GM15510 (cell line): ENCODE measurements around the gene ALOX12B.

ENCODE experiments used
- POLR2A ChIP-seq: IDR thresholded peaks from 3 replicates; pipeline ENCODE4 v1.6.1; 2011; ENCODE audit warnings: borderline replicate concordance; ENCODE audit not compliant: insufficient read length; ENCODE audit errors: extremely low read depth

Gene ALOX12B

GRCh38 chr17:8121407-8121680, 33.8 kb upstream of the ALOX12B start:
- no peak for TF ChIP-seq POLR2A

DNA sequence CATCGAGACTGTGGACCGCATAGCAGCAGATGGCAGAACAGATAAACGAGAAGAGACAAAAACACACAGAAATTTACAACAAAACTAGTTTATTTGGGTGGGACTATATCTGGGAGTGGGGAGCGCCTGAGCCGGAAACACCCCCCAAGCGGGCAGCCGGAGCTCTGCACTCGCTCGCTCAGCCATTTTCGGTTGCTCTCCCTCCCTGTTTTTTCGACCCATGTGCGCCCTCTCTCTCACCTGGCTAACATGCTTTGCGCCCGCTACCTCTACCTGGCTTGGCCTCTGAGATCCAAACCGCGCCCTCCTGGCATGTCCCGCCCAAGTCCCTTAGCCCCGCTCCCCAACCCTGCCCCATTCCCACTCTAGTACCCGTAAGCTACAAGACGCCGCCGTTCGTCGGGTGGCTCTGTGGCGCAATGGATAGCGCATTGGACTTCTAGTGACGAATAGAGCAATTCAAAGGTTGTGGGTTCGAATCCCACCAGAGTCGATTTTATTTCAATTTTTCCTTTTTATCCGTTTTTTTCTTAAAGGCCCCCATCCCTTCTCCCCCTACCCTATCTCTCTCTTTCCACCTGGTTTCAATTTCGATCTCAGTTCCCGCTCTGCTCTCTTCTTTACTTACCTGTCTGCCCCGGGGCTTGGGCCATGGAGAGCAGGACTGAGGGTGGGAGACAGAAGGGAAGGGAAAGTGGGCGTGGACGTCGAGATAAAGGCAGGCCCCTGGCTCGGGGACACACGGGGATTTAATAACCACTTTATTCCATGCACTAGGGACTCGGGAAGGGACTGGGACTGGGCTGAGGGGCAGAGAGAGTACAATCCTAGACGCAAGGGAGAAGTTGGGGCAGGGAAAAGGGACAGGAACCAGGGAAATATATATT, 33.2 kb upstream of the ALOX12B start:
- TF ChIP-seq POLR2A: no peak

- no peak for TF ChIP-seq POLR2A
These were observed 32.3 kb upstream of the ALOX12B start for GRCh38 chr17:8119581-8120519.

DNA sequence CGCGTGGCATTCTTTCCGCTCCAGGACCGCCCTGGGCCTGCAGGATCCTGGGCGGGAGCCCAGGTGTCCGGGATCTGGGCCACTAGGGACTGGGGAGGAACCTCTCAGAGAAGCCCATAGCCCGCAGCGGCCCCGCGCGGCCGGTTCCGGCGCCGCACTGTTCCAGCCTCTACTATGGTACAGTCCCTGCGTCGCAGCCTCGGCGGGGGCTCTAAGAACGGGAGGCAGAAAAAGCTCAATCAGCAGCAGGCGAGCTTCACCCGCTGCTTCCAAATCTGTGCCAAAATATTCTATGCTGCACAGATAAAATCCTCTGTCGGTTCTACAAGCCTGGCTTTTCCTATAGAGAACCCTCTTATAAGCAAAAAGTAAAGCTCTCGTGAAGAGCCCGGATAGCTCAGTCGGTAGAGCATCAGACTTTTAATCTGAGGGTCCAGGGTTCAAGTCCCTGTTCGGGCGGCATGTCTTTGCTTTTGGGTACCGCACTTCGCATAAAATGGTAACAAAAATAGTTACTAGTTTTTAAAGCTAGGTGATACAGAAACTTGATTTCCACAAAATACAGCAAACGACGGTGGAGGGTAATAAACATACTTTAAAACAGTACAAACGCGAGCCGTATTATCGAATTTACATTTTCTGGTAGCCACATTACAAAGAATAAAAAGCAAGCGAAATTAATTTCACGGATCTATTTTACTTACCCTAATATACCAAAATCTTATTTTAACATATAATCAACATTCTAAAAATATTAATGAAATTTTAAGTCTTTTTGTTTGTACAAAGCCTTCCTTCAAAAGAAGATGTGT, 31.5 kb upstream of the ALOX12B start:
- TF ChIP-seq POLR2A: no peak

- TF ChIP-seq POLR2A: no peak
These were observed 30.7 kb upstream of the ALOX12B start, which contains the start of gene ALOXE3 for GRCh38 chr17:8117980-8118768. TSS of gene ALOXE3 (minus strand) at chr17:8118514. CDS start at chr17:8117990, 524 bp downstream.

- no peak for TF ChIP-seq POLR2A
These were observed 30.0 kb upstream of the ALOX12B start for GRCh38 chr17:8117367-8117979.

DNA sequence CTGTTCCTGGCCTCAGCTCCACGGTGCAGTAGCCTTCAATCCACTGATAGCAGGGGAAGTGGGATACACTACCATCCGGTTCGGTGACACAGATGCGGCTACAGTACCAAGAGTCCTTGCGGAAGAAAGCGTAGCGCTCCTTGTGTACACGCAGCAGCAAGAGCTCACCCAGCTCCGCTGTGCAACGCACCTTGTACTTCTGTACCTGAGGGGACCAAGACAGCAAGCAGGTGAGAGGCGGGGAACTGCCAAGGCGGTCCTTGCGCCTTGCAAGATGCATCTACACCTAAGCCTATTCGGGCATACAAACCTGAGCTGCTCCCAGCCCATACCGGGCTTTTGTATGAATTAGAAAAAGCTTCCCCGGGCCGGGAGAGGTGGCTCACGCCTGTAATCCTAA, 29.3 kb upstream of the ALOX12B start:
- no peak for TF ChIP-seq POLR2A

DNA sequence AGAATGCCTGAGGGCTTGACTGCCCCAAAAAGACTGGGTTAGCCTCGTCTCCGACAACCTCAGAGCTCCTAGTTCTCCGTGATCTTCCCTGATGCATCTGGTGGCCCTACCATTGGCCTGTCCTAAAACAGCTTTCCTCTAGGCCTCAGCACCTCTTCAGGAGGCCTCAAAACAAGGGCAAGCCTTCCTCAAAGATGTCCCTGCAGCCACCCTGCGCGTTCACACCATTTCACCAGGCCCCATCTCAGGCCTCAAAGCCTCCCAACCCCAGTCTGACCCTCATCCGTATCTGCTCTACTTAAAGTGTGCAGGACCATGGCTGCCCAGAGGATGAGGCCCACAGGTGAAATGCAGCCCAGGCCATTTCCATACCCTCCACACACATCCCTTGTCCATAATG, 23.4 kb upstream of the ALOX12B start:
- no peak for TF ChIP-seq POLR2A

DNA sequence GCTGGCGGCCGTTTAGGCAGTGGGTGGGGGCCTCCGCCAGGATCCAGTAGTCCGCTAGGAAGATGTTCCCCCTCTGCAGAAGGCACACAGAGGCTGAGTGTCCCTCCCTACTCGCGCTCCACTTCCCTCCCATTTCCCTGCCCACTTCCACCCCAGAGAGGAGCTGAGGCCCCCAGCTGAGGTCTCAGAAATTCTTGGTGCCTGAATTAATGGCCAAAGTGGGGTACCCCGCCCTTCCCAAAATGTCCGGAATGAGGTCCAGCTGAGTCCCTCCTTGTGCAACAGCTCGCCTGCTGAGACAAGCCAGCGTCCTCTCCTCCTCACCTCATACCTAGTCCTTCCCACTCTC, 22.9 kb upstream of the ALOX12B start:
- no peak for TF ChIP-seq POLR2A

DNA sequence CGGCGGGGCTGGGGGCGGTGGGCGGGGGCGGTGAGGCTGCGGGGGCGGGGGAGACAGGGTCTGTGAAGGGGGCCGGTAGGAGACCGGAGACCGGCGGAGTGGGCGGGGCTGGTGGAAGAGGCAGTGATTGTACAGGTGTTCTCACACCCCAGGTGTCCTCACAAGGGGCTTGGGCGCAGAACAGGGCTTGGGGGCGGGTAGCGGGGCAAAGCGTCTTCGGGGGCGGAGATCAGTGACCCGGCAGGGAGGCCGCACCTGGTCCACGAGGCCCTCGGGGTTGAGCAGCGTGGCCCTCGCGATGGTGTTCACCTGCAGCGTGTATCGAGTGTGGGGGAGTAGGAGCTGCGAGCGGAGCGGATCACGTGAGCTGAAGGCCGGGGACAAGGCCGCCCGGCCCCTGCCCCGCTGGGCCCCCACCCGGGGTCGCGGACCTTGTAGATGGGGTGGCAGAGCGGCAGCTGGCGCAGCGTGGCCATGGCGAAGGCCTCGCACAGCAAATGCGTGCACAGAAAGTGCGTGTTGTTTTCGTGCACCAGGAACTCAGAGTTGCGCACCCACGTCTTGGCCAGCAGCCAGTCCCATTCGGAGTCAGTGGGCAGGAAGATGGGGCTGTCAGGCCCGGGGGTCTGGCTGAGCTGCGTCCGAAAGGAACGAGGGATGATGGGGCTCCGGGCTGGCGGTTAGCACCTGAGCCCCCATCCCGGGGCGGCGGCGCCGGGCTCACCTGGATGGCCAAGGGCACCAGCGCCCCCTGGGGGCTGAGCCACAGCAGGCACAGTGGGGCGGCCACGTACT, 22.3 kb upstream of the ALOX12B start:
- no peak for TF ChIP-seq POLR2A

- TF ChIP-seq POLR2A: no peak
These were observed 21.6 kb upstream of the ALOX12B start for GRCh38 chr17:8108972-8109660.

DNA sequence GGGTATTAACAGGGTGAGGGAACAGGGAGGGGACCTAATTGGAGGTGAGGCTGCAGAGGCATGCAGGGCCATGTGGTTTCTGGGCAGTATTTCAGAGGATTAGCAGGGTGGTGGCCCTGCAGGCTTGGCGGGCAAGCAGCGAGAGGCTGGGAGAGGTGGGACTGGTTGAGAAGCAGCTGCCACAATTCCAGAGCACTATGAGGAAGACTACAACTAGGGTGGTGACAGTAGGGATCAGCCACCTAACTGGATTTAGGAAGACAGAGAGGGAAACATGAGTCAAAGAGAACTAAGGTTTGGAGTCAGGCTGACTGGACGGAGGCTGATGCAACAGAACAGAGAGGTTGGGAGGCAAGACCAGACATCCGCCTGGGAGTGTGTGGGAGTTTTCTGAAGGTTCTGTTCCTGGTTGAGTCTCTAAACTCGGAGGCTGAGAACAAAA, 18.5 kb upstream of the ALOX12B start:
- TF ChIP-seq POLR2A: no peak

- TF ChIP-seq POLR2A: no peak
These were observed 17.4 kb upstream of the ALOX12B start for GRCh38 chr17:8104911-8105310.

DNA sequence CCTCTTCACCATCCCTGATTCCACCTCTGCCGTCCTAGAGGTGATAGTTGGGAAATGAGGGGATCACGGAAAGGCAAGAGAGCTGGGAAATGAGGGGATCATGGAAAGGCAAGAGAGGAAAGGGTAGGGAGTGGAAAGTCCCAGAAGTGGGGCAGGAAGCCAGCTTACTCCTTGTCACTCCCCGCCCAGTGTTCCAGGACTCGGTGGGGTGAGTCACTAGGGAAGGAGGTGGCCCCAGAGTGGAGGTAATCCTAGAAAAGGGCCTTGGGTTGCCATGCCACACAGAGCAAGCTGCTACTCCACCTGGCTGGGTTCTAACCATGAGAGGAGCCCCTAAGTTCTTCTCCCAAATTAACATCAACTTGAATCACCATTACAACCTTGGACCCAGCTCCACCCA, 16.0 kb upstream of the ALOX12B start:
- TF ChIP-seq POLR2A: no peak
